Embryonic facial prominence (tissue), 1 donor: ENCODE measurements around the gene XYLT1.
A peak's percentile ranks its signal among the peaks of the same experiment; 100 is the strongest.

ENCODE experiments used
- DNase-seq: peaks from one replicate; pipeline ENCODE4 v3.0.0-alpha.2; 2016; ENCODE audit errors: extremely low spot score

Gene XYLT1

GRCh38 chr16:17104654-17105053, 366.1 kb downstream of the XYLT1 start:
- DNase-seq, result no peak

GRCh38 chr16:17103216-17103615, 367.5 kb downstream of the XYLT1 start:
- DNase-seq, result no peak

GRCh38 chr16:17101646-17102045, 369.1 kb downstream of the XYLT1 start:
- no peak for DNase-seq

GRCh38 chr16:17098685-17099084, 372.1 kb downstream of the XYLT1 start:
- DNase-seq, result no peak

GRCh38 chr16:17084130-17084529, 386.6 kb downstream of the XYLT1 start:
- DNase-seq, result no peak

GRCh38 chr16:17083628-17084027, 387.1 kb downstream of the XYLT1 start:
- no peak for DNase-seq

- no peak for DNase-seq
Measured at GRCh38 chr16:17082095-17082882, 388.5 kb downstream of the XYLT1 start.

GRCh38 chr16:17080105-17080504, 390.7 kb downstream of the XYLT1 start:
- no peak for DNase-seq

- DNase-seq, result no peak
Measured at GRCh38 chr16:17078931-17079631, 391.7 kb downstream of the XYLT1 start.

GRCh38 chr16:17076818-17077498, 393.8 kb downstream of the XYLT1 start:
- no peak for DNase-seq

- DNase-seq, result no peak
Measured at GRCh38 chr16:17076092-17076754, 394.5 kb downstream of the XYLT1 start.

GRCh38 chr16:17072104-17072503, 398.7 kb downstream of the XYLT1 start:
- DNase-seq, result no peak

- peak; percentile 39 for DNase-seq
Measured at GRCh38 chr16:17070882-17071592, 399.7 kb downstream of the XYLT1 start.

GRCh38 chr16:17069681-17070080, 401.1 kb downstream of the XYLT1 start:
- DNase-seq, result no peak

- DNase-seq, result no peak
Measured at GRCh38 chr16:17068524-17068923, 402.2 kb downstream of the XYLT1 start.

- no peak for DNase-seq
Measured at GRCh38 chr16:17067882-17068281, 402.9 kb downstream of the XYLT1 start.

- no peak for DNase-seq
Measured at GRCh38 chr16:17063201-17064139, 407.3 kb downstream of the XYLT1 start.

GRCh38 chr16:17062676-17063075, 408.1 kb downstream of the XYLT1 start:
- DNase-seq, result no peak

GRCh38 chr16:17061326-17061725, 409.4 kb downstream of the XYLT1 start:
- DNase-seq, result no peak

- no peak for DNase-seq
Measured at GRCh38 chr16:17058471-17058870, 412.3 kb downstream of the XYLT1 start.
